SK-N-MC (cell line): ENCODE results near the gene SELP.

Source experiments
- DNase-seq: peaks from one replicate; pipeline ENCODE4 v3.0.0-alpha.2; 2011; ENCODE audit warnings: low read depth, low spot score
- H3K27ac ChIP-seq: fragments of 200-600 bp; sonication (generic); 2 replicates; pipeline ENCODE4 v1.5.1; 2016; ENCODE audit warnings: mixed run types
- H3K36me3 ChIP-seq: fragments of 200-600 bp; sonication (generic); 2 replicates; pipeline ENCODE4 v1.6.1; 2017; ENCODE audit warnings: antibody characterized with exemption, low read length, mixed read lengths; ENCODE audit not compliant: insufficient read depth
- H3K4me3 ChIP-seq: fragments of 200-600 bp; sonication (generic); 2 replicates; pipeline ENCODE4 v1.5.1; 2016
- H3K9ac ChIP-seq: fragments of 200-600 bp; sonication (generic); 2 replicates; pipeline ENCODE4 v1.8.0; 2017; ENCODE audit warnings: mixed run types, mixed read lengths; ENCODE audit not compliant: insufficient read length
- H3K9me3 ChIP-seq: fragments of 200-600 bp; sonication (generic); 2 replicates; pipeline ENCODE4 v1.6.1; 2017; ENCODE audit warnings: low read depth, mild to moderate bottlenecking, antibody characterized with exemption, low read length, moderate library complexity, mixed read lengths
- EZH2 ChIP-seq: fragments of 200-600 bp; sonication (generic); IDR thresholded peaks from one replicate; pipeline ENCODE4 v1.6.1; 2017; ENCODE audit warnings: antibody characterized with exemption
- FOXP2 ChIP-seq: optimal IDR thresholded peaks from 2 replicates; pipeline ENCODE3; 2011; ENCODE audit warnings: mild to moderate bottlenecking, moderate library complexity; ENCODE audit not compliant: insufficient read depth; ENCODE audit errors: extremely low read length, control extremely low read depth
- POLR2AphosphoS5 ChIP-seq: IDR thresholded peaks from 2 replicates; pipeline ENCODE4 v1.6.1; 2012; ENCODE audit warnings: mild to moderate bottlenecking, low read depth, low read length, borderline replicate concordance

Gene SELP

DNA sequence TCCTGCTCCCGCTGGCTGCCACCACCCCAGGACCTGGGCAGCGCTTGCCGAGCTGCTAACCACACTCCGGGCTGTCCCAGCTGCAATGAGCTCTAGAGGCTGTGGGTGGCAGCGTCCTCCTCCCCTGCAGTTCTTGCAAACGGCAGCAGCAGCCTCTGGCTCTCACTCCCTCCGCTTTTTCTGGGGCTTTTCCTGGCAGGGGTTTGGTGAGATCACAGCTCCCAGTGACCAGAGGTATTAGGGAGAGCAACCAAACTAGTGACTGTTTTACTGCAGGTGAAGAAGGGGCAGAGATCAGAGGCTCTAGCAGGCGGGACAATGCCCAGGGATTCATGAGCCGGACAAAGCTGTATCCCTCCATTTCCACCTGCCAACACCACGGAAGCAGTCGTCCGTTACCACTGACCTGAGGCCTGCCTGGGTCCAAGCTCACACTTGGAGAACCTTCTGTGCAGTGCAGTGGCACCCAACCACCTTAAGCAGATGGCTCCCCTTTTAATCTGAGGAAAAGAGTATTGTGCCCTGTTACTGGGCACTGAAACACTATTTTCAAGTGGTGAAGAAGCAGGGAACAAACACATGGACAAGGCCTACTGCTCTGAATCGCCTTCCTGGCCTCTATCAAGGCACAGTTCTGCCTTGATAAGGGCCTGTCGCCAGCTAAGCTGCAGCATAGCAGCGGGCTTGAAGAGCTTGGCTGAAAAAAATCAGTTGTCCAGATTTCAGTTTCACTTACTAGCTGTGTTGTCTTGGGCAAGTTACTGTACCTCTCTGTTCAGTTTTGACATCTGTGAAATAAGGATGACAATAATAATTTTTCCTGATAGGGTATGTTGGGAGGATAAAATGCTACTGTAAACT is 43.3 kb downstream of the SELP start, which contains the start of gene F5:
Gene F5 (minus strand): TSS at position 87 of the 861 bp plus-strand sequence. CDS start 95 bp downstream, outside the sequence.
- Histone ChIP-seq H3K36me3 (no peaks in the 10 kb centered on the region), H3K4me3 (no peak within 1 kb of the TSS), H3K9ac (no peak within 1 kb of the TSS), H3K27ac (no peak within 1 kb of the TSS), H3K9me3 (no peaks in the 10 kb centered on the region)
- no peak for DNase-seq
- TF ChIP-seq EZH2 (no peak), POLR2AphosphoS5 (no peak), FOXP2 (no peak)

GRCh38 chr1:169586067-169586394 is 43.9 kb downstream of the SELP start:
- Histone ChIP-seq H3K27ac (no peak overlapping the region), H3K4me3 (no peak overlapping the region), H3K9ac (no peak overlapping the region), H3K9me3 (no peaks in the 10 kb centered on the region), H3K36me3 (no peaks in the 10 kb centered on the region)
- no peak for TF ChIP-seq EZH2
- TF ChIP-seq POLR2AphosphoS5: no peak
- no peak for TF ChIP-seq FOXP2
- DNase-seq: no peak

GRCh38 chr1:169585181-169585580 is 44.7 kb downstream of the SELP start:
- no peak overlapping the region for H3K27ac ChIP-seq
- DNase-seq: no peak
- TF ChIP-seq EZH2 (no peak), POLR2AphosphoS5 (no peak), FOXP2 (no peak)
- H3K9me3 ChIP-seq: no peaks in the 10 kb centered on the region
- H3K9ac ChIP-seq: no peak overlapping the region
- H3K36me3 ChIP-seq: no peaks in the 10 kb centered on the region
- H3K4me3 ChIP-seq: no peak overlapping the region

DNA sequence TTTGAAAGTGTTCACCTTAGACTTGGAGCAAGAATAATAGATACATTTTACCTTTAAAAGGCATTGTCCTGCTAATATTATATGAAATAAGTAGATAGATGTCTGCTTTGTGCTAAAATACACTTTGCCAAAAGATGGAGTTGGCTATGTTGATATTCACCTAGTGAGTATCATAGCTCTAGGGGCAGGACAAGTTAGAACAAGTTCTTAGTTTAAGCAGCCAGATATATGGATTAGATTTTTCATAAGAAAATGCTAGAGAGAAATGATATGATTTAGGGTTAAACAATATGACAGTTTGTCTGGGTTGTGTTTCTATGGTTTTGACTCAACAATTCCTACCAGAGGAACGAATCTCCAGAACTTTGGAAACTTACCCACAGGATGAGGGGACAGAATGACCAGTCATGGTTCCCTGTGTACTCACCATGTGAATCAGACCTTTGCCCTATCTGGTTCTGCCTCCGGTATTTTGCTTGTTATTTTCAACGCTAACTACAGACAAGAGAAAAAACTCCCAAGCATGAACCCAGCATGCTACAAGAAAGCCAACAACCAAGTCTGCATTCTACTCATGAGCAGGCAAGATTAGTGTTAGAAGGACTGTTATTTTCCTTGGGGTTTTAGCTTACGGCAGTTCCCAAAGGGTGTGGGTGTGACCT is 45.3 kb downstream of the SELP start:
- H3K36me3 ChIP-seq: no peaks in the 10 kb centered on the region
- DNase-seq: no peak

DNA sequence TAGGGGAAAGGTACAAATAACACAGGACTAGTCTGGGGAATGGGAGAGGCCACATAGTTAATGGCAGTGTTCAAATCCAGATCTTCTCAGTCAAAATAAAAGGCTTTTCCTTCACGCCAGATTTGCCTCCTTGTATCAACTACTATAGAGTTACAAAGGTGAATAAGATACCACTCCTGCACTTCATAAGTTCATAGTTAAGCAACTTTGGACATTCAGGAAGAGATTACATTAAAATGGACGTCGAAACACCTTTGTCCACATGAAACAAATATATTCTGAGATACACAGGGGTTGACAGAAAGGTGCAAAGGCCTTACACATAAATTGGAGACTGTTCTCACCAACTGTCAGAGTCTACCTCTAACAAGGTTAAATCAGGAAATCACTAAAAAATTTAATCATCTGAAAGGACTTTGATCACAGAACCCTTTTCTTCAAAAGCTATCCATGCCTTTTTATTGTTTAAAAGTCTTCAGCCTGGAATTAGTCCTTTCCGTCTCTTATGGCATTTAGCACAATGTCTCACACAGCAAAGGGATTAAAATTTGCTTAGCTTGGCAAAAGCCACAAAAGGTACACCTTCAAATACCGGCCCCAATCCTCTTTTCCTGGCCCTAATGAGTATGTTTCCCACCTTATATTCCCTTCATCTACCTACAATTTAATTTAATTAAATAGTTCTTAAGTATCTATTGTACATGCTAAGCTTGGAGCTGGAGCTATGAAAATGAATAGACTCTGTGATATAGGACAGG is 51.8 kb downstream of the SELP start:
- Histone ChIP-seq H3K9me3 (no peaks in the 10 kb centered on the region), H3K9ac (no peak overlapping the region), H3K27ac (no peak overlapping the region), H3K4me3 (no peak overlapping the region), H3K36me3 (no peaks in the 10 kb centered on the region)
- TF ChIP-seq EZH2 (no peak), FOXP2 (no peak), POLR2AphosphoS5 (no peak)
- no peak for DNase-seq

More for the DNA sequence above, 45.3 kb downstream of the SELP start:
- Histone ChIP-seq H3K9ac (no peak overlapping the region), H3K9me3 (no peaks in the 10 kb centered on the region), H3K27ac (no peak overlapping the region), H3K4me3 (no peak overlapping the region)
- TF ChIP-seq FOXP2: no peak
- no peak for TF ChIP-seq EZH2
- no peak for TF ChIP-seq POLR2AphosphoS5

DNA sequence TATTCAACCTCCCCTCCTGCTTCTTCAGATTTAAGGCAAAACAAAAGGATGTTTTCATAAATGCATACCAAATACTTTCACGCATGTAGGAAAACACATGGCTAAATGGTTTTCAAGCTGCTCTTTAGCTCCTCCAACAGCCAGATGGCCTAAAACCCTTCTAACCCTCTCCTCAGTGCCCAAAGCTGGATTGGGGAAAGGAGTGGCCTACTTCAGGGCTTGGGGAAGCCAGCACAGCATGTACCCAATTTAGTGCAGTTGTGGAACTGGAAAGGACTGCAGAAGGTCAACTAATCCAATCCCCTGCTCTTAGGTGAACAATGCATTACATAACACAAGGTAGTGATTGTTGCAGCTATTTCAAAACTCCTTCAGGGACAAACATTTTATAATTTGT is 53.0 kb downstream of the SELP start:
- Histone ChIP-seq H3K9ac (no peak overlapping the region), H3K36me3 (no peaks in the 10 kb centered on the region), H3K9me3 (no peaks in the 10 kb centered on the region), H3K4me3 (no peak overlapping the region), H3K27ac (no peak overlapping the region)
- TF ChIP-seq POLR2AphosphoS5: no peak
- TF ChIP-seq EZH2: no peak
- TF ChIP-seq FOXP2: no peak
- no peak for DNase-seq

GRCh38 chr1:169576241-169576934 is 53.5 kb downstream of the SELP start:
- Histone ChIP-seq H3K36me3 (no peaks in the 10 kb centered on the region), H3K9ac (no peak overlapping the region), H3K27ac (no peak overlapping the region), H3K9me3 (no peaks in the 10 kb centered on the region), H3K4me3 (no peak overlapping the region)
- DNase-seq: no peak
- TF ChIP-seq EZH2 (no peak), POLR2AphosphoS5 (no peak), FOXP2 (no peak)

GRCh38 chr1:169574336-169574735 is 55.6 kb downstream of the SELP start:
- H3K9me3 ChIP-seq: no peaks in the 10 kb centered on the region
- no peak overlapping the region for H3K27ac ChIP-seq
- TF ChIP-seq FOXP2 (no peak), POLR2AphosphoS5 (no peak), EZH2 (no peak)
- H3K9ac ChIP-seq: no peak overlapping the region
- H3K4me3 ChIP-seq: no peak overlapping the region
- no peaks in the 10 kb centered on the region for H3K36me3 ChIP-seq
- no peak for DNase-seq
